A172 (cell line): ENCODE measurements around the gene RNF150. TPM values are rescaled to one million over a fixed set of nuclear protein-coding genes. Genes with fewer than 3 reads are reported as not detected.
"Not testable (repeated sequence)": the region's sequence is repeated elsewhere in the genome, so short reads cannot be mapped to it uniquely, and the experiment has no call there.

ENCODE experiments used
- DNase-seq: peaks from one replicate; pipeline ENCODE4 v3.0.0-alpha.2; 2015; ENCODE audit warnings: low spot score
- total RNA-seq: library from RNA; depleted of rRNA; stranded (reverse); fragments of >200 nt; shearing (Covaris generic); gene quantifications from 2 replicates; pipeline ENCODE4 v1.2.3, GENCODE V29; 2014; rRNA removed

Gene RNF150
- total RNA-seq, 1 experiment from 2014 or later: 6.4 TPM

DNA sequence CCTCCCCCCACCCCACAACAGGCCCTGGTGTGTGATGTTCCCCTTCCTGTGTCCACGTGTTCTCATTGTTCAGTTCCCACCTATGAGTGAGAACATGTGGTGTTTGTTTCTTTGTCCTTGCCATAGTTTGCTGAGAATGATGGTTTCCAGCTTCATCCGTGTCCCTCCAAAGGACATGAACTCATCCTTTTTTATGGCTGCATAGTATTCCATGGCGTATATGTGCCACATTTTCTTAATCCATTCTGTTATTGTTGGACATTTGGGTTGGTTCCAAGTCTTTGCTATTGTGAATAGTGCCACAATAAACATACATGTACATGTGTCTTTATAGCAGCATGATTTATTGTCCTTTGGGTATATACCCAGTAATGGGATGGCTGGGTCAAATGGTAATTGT lies 312.7 kb downstream of the RNF150 start:
- not testable (repeated sequence) for DNase-seq

- DNase-seq: no peak
These were observed 313.7 kb downstream of the RNF150 start for GRCh38 chr4:140819610-140820009.

GRCh38 chr4:140818433-140818832 lies 314.8 kb downstream of the RNF150 start:
- DNase-seq: no peak

- DNase-seq: no peak
These were observed 316.3 kb downstream of the RNF150 start for GRCh38 chr4:140816806-140817510.

DNA sequence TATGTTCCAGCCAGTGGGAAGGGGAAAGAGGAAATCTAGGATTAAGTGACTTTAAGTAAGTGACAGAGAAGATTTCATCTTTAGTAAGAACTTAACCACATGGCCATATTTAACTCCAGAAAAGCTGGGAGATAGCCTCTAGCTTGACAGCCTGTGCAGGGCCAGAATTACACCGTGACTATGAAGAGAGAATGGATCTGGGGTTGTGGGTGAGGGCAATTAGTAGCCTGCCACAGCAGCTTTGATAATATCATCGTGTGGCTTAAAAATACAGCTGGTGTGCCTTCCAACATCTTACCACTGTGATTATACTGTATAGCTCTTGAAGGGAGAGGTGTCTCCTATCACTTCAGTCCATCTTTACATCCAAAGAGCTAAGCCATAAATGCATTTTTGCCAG lies 319.5 kb downstream of the RNF150 start:
- DNase-seq: no peak

DNA sequence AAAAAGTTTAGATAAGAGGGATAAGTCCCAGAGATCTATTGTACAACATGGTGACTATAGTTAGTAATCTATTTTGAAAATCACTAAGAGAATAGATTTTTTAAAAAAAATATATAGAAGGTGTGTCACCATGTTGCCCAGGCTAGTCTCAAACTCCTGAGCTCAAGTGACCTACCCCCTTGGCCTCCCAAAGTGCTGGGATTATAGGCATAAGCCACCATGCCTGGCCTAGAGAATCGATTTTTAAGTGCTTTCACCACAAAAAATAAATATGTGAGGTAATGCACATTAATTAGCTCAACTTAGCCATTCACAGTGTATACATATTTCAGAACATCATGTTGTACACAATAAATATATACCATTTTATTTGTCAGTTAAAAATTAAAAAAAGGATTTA lies 320.4 kb downstream of the RNF150 start:
- DNase-seq: no peak

DNA sequence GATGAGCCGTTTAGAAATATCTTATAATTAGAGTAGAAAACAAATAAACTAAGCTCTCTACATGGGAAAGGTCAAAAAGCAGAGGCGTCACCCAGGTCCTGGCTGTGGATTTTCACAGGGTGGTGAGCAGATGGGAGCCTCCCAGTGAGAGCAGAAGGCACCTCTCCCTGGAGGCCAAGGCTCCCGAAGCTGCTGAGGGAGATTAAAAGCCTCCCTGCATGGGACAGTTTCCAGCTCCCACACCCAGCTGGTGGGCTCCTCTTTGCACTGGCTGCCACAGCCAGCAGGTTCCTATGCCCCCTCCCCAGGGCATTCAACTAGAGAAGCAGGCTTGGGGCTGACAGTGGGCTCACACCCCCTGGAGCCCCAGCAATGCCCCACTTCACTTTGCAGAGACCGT lies 321.8 kb downstream of the RNF150 start:
- no peak for DNase-seq

DNA sequence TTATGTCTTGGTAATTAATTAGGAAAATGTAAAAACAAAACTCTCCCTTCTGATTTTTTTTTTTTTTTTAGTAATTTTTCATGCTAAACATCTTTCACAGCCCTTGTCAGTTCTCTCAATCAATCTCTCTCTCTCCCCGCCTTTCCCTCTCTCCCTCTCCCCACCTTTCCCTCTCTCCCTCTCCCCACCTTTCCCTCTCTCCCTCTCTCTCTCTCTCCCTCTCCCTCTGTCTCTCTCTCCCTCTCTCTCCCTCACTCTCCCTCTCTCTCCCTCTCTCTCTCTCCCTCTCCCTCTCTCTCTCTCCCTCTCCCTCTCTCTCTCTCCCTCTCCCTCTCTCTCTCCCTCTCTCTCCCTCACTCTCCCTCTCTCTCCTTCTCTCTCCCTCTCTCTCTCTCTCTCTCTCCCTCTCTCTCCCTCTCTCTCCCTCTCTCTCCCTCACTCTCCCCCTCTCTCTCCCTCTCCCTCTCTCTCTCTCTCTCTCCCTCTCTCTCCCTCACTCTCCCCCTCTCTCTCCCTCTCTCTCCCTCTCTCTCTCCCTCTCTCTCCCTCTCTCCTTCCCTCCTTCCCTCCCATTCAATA lies 322.6 kb downstream of the RNF150 start:
- not testable (repeated sequence) for DNase-seq

Other genes starting within 250 kb of the RNF150 start
- gene ZNF330, start 87.4 kb upstream of the RNF150 start, total RNA-seq: 39.9 and 40.5 TPM in 2 replicates